ENCODE data around the gene ADIG. TPM values are rescaled to one million over a fixed set of nuclear protein-coding genes. Genes with fewer than 3 reads are reported as not detected.

ADIG gene
- total and polyA plus RNA-seq, 12 donors = not detected

DNA sequence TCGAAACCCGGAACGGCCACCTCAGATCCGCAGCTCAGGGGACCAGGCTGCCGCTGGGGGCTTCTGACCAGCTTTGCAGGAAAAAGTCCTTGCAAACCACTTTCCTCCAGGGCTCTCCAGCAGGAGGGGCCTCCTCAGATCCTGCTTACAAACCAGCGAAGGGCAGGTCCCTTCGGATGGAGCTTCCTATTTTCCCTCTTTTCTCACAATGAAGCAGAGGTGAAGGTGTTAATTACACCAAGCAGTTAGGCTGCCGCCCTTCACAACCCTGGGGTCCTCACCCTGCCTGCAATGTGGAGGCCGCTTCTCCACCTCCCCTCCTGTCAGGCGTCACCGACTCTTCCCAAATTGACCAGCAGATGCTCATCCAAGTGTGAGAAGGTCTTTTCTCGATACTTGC lies 26.4 kb downstream of the ADIG start:
- Histone ChIP-seq H3K36me3 (replicated peaks in 1 of 2) (no peaks in the 10 kb centered on the region), H3K4me3 (no peak overlapping the region), H3K27ac (no peak overlapping the region), H3K9me3 (replicated peaks in 1 of 3) (no peaks in the 10 kb centered on the region), H3K27me3 (peaks cover 6% of the 10 kb centered on the region), H3K4me1 (replicated peaks in 1 of 2) (no peaks in the 10 kb centered on the region)
- no peak for TF ChIP-seq POLR2A (IDR thresholded peaks at IDR 0.05)
- TF ChIP-seq, protein P1, sequence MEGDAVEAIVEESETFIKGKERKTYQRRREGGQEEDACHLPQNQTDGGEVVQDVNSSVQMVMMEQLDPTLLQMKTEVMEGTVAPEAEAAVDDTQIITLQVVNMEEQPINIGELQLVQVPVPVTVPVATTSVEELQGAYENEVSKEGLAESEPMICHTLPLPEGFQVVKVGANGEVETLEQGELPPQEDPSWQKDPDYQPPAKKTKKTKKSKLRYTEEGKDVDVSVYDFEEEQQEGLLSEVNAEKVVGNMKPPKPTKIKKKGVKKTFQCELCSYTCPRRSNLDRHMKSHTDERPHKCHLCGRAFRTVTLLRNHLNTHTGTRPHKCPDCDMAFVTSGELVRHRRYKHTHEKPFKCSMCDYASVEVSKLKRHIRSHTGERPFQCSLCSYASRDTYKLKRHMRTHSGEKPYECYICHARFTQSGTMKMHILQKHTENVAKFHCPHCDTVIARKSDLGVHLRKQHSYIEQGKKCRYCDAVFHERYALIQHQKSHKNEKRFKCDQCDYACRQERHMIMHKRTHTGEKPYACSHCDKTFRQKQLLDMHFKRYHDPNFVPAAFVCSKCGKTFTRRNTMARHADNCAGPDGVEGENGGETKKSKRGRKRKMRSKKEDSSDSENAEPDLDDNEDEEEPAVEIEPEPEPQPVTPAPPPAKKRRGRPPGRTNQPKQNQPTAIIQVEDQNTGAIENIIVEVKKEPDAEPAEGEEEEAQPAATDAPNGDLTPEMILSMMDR (IDR thresholded peaks at IDR 0.05) = no peak
- WGBS, 4 donors = 42 to 56% (median 50%) methylated on average over 12 of the region's 12 CpGs
- intact Hi-C loops (cut with DNase I) = no loop called here
- DNase-seq = no peak

DNA sequence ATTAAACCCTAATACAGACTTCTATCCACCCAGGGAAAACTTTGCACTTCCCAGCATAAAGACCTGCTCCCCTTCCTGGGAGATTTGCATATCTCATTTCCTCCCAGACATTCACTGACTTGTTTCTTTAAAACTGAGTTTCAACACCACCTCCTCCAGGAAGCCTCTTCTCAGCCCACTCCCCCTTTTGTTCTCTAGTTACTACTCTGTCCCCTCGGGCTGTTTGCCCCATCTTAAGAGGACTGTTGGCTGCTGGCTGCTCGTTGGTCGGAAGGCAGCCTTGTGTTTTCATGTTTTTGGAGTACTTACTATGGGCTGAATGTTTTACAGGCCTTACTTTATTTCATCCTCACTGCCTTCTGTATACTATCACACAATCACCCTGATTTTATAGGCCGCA lies 27.2 kb downstream of the ADIG start:
- TF ChIP-seq POLR2A (IDR thresholded peaks at IDR 0.05) = no peak
- TF ChIP-seq, protein P1 (IDR thresholded peaks at IDR 0.05) = no peak
- Histone ChIP-seq H3K27ac (no peak overlapping the region), H3K9me3 (replicated peaks in 1 of 3) (no peaks in the 10 kb centered on the region), H3K4me1 (replicated peaks in 1 of 2) (no peaks in the 10 kb centered on the region), H3K27me3 (peaks cover 7% of the 10 kb centered on the region), H3K4me3 (no peak overlapping the region), H3K36me3 (replicated peaks in 1 of 2) (no peaks in the 10 kb centered on the region)
- no peak for DNase-seq
- WGBS, 4 donors = 80 to 88% (median 85%) methylated on average over 4 of the region's 4 CpGs
- intact Hi-C loops (cut with DNase I) = no loop called here

DNA sequence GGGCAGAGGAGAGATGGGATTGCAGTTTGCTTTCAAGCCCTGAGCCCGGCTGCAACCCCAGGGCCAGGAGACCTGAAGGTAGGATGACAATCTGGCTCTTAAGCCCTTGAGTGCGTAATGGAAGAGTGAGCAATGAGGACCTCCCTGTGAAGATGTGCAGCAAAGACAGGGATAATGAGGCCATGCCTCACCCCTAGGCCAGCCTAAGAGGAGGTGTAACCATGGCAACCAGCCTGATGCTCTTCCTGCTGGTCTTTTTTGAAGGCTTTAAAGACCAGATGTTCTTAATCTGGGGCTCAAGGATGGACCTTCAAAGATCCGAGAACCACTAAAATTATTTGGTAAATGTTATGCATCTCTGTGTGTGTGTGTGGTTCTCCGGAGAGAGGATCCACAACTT lies 28.8 kb downstream of the ADIG start:
- Histone ChIP-seq H3K27ac (no peak overlapping the region), H3K27me3 (peaks cover 7% of the 10 kb centered on the region)
- intact Hi-C loops (cut with DNase I) = no loop called here

DNA sequence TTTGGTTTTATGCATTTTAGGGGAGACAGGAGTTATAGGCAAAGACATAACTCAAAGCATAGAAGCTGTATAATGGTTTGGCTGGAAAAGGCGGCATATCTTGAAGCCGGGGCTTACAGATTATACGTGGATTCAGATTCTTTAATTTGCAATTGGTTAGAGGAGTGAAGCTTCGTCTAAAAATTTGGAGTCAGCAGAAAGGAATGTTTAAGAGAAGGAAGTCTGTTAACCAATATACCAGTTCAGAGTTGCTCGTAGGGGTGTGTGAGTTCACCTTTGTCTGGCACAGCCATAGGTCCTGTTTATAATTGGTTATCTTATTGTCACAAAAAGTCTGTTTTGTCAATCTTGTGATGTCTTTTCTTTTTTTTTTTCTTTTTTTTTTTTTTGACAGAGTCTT lies 29.5 kb downstream of the ADIG start:
- Histone ChIP-seq H3K27ac (no peak overlapping the region), H3K4me3 (no peak overlapping the region), H3K4me1 (replicated peaks in 1 of 2) (no peaks in the 10 kb centered on the region), H3K27me3 (peaks cover 7% of the 10 kb centered on the region), H3K9me3 (replicated peaks in 1 of 3) (no peaks in the 10 kb centered on the region), H3K36me3 (replicated peaks in 1 of 2) (no peaks in the 10 kb centered on the region)
- no peak for DNase-seq
- intact Hi-C loops (cut with DNase I) = no loop called here
- WGBS, 4 donors = 69 to 77% (median 73%) methylated on average over 5 of the region's 5 CpGs
- TF ChIP-seq, protein P1 (IDR thresholded peaks at IDR 0.05) = no peak
- no peak for TF ChIP-seq POLR2A (IDR thresholded peaks at IDR 0.05)

More for the DNA sequence above, 28.8 kb downstream of the ADIG start:
- H3K9me3 ChIP-seq (replicated peaks in 1 of 3) = no peaks in the 10 kb centered on the region
- 82 to 91% (median 89%) methylated on average over 4 of the region's 4 CpGs for WGBS, 4 donors
- no peaks in the 10 kb centered on the region for H3K4me1 ChIP-seq (replicated peaks in 1 of 2)
- H3K4me3 ChIP-seq = no peak overlapping the region
- TF ChIP-seq POLR2A (IDR thresholded peaks at IDR 0.05) = no peak
- DNase-seq = no peak
- H3K36me3 ChIP-seq (replicated peaks in 1 of 2) = no peaks in the 10 kb centered on the region

DNA sequence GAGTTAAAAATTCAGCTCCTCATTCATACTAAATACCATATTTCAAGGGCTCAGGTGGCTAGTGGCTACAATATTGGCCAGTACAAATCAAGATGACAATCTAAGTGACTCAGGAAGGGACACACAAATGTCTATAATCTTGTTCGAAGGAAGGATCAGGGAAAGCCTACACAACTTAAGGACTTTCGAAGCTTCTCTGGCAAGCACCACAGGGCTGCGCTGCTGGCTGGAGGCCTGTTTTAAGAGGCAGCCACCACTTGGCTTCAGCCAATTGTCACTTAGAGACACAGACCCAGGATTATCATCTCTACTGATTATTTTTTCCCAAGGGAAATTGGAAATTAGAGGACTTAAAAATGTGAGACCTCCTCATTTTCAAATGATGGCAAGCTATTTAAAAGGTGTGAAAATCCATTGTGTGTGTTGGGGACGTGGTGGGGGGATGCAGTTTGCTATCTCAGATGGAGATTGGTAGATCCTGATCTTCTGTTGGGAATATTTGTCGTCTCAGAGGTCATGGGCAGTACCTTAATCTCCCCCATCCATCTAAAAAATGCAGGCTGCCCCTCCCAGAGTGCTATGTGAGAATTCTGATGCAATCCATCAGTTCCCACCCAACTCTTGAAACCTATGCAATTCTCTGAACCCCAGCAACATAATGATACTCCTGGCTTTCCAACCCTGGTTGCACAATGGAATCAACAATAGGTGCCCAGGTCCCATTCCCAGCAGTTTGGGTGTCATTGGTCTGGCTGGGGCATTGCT lies 31.9 kb downstream of the ADIG start:
- no peak for DNase-seq
- WGBS, 4 donors = 66 to 79% (median 73%) methylated on average over 5 of the region's 5 CpGs
- Histone ChIP-seq H3K27me3 (peaks cover 16% of the 10 kb centered on the region), H3K36me3 (replicated peaks in 1 of 2) (no peaks in the 10 kb centered on the region), H3K4me3 (no peak overlapping the region), H3K4me1 (replicated peaks in 1 of 2) (no peaks in the 10 kb centered on the region), H3K27ac (no peak overlapping the region), H3K9me3 (replicated peaks in 1 of 3) (no peaks in the 10 kb centered on the region)
- TF ChIP-seq, protein P1 (IDR thresholded peaks at IDR 0.05) = no peak
- TF ChIP-seq POLR2A (IDR thresholded peaks at IDR 0.05) = no peak
- intact Hi-C loops (cut with DNase I) = no loop called here
